ENCODE results near the gene RFFL.
A peak's percentile ranks its signal among the peaks of the same experiment; 100 is the strongest.

RFFL gene

GRCh38 chr17:35018814-35019213, 44.7 kb downstream of the RFFL start:
- DNase-seq (ENCODE audit: low read depth), result no peak
- H3K4me3 ChIP-seq (ENCODE audit: low read length), result no peak overlapping the region
- TF ChIP-seq CTCF (conservative IDR thresholded peaks at IDR 0.05; ENCODE audit: low read length), result no peak

- H3K4me3 ChIP-seq (ENCODE audit: low read length), result no peak overlapping the region
- no peak for DNase-seq (ENCODE audit: low read depth)
- TF ChIP-seq CTCF (conservative IDR thresholded peaks at IDR 0.05; ENCODE audit: low read length), result no peak
These were observed 46.5 kb downstream of the RFFL start for GRCh38 chr17:35017021-35017420.

GRCh38 chr17:35016369-35016768, 47.1 kb downstream of the RFFL start:
- no peak for TF ChIP-seq CTCF (conservative IDR thresholded peaks at IDR 0.05; ENCODE audit: low read length)
- no peak for DNase-seq (ENCODE audit: low read depth)
- no peak overlapping the region for H3K4me3 ChIP-seq (ENCODE audit: low read length)

GRCh38 chr17:35011671-35012216, 51.8 kb downstream of the RFFL start:
- no peak for DNase-seq (ENCODE audit: low read depth)
- H3K4me3 ChIP-seq (ENCODE audit: low read length), result no peak overlapping the region
- TF ChIP-seq CTCF (conservative IDR thresholded peaks at IDR 0.05; ENCODE audit: low read length), result no peak

- no peak for TF ChIP-seq CTCF (conservative IDR thresholded peaks at IDR 0.05; ENCODE audit: low read length)
- H3K4me3 ChIP-seq (ENCODE audit: low read length), result no peak overlapping the region
- DNase-seq (ENCODE audit: low read depth), result peak; percentile 26
These were observed 53.4 kb downstream of the RFFL start for GRCh38 chr17:35010093-35010492.

- no peak for DNase-seq (ENCODE audit: low read depth)
- no peak overlapping the region for H3K4me3 ChIP-seq (ENCODE audit: low read length)
- TF ChIP-seq CTCF (conservative IDR thresholded peaks at IDR 0.05; ENCODE audit: low read length), result no peak
These were observed 56.5 kb downstream of the RFFL start for GRCh38 chr17:35006961-35007360.

- no peak for DNase-seq (ENCODE audit: low read depth)
- no peak overlapping the region for H3K4me3 ChIP-seq (ENCODE audit: low read length)
- no peak for TF ChIP-seq CTCF (conservative IDR thresholded peaks at IDR 0.05; ENCODE audit: low read length)
These were observed 57.2 kb downstream of the RFFL start for GRCh38 chr17:35006345-35006744.

Measured in AG10803 (cell line).